Head of caudate nucleus (tissue), 42 donors: ENCODE data around the gene AFAP1L1.

Source experiments
- DNase-seq, 42 donors: peaks; one replicate each; pipeline versions ENCODE4 v3.0.0 to v3.0.0-alpha.2; 2020 to 2021; ENCODE audit warnings: mixed read lengths in 7 of 42
- intact Hi-C: fragments of 100-400 bp; cut with DNase I; formaldehyde crosslinking; loops from one replicate; pipeline ENCODE4 v1.15.0; 2022

AFAP1L1 gene

DNA sequence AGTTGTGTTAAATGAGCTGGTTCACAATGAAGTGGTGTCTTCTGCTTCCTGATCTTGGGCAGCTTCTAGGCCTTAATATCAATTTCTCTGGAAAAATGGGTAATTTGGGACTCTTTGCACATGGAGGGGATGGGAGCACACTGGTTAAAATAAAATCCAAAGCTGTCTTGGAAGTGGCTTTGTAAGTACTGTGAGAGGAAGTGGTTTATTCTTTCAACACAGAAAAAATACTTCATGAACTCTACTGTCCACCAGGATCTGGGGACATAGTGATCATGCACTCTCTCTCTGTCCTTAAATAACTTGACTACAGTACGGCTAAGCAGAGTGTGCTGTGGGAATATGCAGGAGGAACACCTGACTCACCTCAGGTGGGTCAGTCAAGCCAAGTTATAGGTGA is 88.6 kb downstream of the AFAP1L1 start:
- intact Hi-C loops: loop anchor here (10.0 kb wide), 1 partner anchor 215 kb away; no protein-coding TSS in a partner anchor
- DNase-seq: no peak

DNA sequence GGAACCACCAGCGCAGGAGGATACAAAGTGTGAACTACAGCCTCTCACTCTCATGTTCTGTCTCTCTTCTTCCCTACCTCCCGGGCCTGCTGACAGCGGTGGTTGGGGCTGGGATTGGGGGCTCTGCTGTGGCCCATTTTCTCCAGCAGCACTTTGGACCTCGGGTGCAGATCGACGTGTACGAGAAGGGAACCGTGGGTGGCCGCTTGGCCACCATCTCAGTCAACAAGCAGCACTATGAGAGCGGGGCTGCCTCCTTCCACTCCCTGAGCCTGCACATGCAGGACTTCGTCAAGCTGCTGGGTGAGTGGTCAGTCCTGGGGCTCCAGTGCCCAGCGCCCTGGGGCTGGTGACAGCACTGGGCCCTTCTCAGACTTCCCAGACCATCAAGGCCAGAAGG is 90.9 kb downstream of the AFAP1L1 start:
- intact Hi-C loops: loop anchor here (10.0 kb wide), 1 partner anchor 212 kb away; no protein-coding TSS in a partner anchor
- DNase-seq: no peak

DNA sequence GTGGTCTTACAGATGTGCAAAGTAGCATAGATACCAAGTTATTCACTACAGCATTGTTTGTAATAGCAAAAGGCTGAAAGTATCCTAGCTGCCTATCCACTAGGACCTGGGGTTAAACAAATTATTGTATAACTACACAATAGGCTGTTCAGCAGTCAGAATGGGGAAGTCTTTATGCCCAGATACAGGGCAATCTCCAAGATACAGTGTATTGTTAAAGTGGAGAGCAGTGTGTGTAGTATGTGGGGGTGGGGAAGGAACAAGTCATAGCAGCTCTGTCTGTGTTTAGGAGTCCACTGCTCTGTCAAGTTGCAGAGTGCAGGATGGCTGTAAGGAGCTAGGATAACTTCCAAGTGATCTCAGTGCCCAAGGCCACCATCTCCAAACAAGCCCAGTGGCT is 91.7 kb downstream of the AFAP1L1 start:
- no peak for DNase-seq
- intact Hi-C loops: loop anchor here (10.0 kb wide), 1 partner anchor 211 kb away; no protein-coding TSS in a partner anchor

DNA sequence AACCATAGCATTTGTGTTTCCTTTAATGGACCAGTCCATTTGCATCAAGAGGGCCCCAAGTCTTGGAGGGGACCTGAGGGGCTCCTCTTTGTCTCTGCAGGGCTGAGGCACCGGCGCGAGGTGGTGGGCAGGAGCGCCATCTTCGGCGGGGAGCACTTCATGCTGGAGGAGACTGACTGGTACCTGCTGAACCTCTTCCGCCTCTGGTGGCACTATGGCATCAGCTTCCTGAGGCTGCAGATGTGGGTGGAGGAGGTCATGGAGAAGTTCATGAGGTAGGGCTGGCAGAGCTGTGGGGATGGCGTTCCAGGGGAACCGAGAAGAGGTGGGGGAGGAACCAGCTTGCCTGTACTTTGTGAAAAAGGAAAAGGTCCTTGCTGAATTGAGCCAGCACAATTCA is 92.3 kb downstream of the AFAP1L1 start:
- intact Hi-C loops: loop anchor here (10.0 kb wide), 1 partner anchor 211 kb away; no protein-coding TSS in a partner anchor
- no peak for DNase-seq

DNA sequence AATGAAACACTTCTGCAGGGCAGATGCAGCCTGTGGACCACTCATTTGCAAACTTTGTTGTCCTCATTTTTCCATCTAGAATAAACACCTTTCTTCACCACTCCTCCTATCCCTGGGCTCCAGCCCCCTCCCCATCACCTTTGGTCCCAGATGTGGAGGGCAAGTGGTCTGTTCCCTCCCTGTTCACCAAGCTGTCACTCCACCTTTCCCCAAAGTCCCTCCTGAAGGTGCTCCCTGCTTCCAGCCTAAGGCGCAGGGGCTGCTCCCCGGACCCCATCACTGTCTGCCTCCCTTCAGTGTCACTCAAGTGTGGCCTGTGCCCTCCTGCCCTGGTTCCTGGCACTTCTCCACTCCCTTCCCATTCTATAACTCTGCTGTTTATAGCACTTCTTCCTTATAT is 93.1 kb downstream of the AFAP1L1 start:
- intact Hi-C loops: loop anchor here (10.0 kb wide), 1 partner anchor 210 kb away; no protein-coding TSS in a partner anchor

DNA sequence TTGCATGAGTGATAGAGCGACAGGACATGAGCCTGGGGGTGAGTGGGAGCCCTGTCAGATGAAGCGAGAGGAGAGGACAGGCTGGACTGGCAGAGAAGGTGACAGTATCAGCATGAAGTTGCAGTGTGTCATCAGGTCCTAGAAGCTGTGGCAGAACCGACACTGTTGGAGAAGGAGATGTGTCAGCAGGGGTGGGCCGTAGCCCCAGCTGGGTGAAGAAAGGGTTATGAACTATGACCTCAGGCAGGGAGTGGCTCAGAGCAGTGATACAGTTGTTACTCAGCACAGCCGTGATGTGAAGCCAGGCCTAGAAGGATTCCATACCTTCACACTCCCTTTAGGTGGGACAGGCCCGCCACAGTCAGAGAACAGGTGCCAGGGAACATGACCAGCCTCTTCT is 93.8 kb downstream of the AFAP1L1 start:
- no peak for DNase-seq
- intact Hi-C loops: loop anchor here (10.0 kb wide), 1 partner anchor 209 kb away; no protein-coding TSS in a partner anchor

More for the DNA sequence above, 93.1 kb downstream of the AFAP1L1 start:
- no peak for DNase-seq

DNA sequence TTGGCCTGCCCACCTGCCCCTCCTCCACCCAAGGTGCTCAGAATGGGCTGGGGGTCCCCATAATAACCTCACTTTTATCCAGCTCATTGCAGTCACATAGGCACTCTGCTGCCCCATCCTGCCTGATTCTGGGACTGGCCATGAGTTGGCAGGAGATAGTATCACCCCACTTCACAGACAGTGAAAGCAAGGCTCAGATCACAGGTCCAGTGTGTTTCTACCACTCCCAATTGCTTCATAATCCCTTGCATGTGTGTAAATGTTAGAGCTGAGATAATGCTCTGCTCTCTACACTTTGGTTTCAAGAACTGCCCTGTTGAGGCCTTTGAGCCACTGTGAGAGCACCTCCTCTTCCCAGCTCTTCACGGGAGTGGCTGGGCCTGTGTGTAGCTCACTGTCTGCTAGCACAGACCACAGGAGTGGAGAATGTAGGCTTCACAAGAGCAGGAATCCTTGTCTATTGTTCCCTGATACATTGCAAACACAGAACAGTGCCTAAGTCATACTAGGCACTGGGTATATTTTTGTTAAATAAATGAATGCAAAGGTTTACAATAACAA is 94.6 kb downstream of the AFAP1L1 start:
- intact Hi-C loops: loop anchor here (10.0 kb wide), 1 partner anchor 209 kb away; no protein-coding TSS in a partner anchor
- no peak for DNase-seq

DNA sequence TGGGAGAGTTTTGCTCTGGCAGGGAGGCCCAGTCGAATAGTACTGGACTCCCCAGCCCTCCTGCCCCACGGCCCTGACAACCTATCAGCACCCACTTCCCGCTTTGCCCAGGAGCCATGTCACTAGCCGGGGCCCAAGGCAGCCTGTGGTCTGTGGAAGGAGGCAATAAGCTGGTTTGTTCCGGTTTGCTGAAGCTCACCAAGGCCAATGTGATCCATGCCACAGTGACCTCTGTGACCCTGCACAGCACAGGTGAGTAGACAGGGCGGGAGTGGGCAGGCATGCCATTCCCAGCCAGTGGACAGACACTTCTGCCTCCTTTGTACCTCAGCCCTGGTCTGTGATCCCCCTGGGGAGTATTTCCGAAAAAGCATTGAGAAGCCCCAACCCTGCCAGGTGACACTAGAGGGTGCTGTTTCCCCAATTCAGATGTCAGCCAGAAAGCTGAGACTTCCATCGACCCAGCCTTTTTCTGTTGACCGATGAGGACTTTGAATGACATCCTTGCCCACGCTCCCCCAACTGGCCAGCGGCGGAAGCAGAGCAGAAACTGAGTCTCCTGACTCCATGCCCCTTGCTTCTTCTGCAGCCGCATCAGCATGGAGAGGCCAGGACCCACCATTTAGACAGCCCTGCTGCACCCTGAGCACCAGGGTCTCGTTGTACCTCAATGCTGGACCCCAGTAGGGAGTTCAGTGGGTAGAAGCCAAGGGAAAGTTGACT is 95.8 kb downstream of the AFAP1L1 start:
- intact Hi-C loops: loop anchor here (10.0 kb wide), 1 partner anchor 207 kb away; no protein-coding TSS in a partner anchor
- peak in 40 of 42 donors; percentile 23 to 80 (median 59) for DNase-seq

DNA sequence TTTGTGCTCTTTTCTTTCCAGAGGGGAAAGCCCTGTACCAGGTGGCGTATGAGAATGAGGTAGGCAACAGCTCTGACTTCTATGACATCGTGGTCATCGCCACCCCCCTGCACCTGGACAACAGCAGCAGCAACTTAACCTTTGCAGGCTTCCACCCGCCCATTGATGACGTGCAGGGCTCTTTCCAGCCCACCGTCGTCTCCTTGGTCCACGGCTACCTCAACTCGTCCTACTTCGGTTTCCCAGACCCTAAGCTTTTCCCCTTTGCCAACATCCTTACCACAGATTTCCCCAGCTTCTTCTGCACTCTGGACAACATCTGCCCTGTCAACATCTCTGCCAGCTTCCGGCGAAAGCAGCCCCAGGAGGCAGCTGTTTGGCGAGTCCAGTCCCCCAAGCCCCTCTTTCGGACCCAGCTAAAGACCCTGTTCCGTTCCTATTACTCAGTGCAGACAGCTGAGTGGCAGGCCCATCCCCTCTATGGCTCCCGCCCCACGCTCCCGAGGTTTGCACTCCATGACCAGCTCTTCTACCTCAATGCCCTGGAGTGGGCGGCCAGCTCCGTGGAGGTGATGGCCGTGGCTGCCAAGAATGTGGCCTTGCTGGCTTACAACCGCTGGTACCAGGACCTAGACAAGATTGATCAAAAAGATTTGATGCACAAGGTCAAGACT is 96.5 kb downstream of the AFAP1L1 start:
- no peak for DNase-seq
- intact Hi-C loops: loop anchor here (10.0 kb wide), 1 partner anchor 207 kb away; no protein-coding TSS in a partner anchor

DNA sequence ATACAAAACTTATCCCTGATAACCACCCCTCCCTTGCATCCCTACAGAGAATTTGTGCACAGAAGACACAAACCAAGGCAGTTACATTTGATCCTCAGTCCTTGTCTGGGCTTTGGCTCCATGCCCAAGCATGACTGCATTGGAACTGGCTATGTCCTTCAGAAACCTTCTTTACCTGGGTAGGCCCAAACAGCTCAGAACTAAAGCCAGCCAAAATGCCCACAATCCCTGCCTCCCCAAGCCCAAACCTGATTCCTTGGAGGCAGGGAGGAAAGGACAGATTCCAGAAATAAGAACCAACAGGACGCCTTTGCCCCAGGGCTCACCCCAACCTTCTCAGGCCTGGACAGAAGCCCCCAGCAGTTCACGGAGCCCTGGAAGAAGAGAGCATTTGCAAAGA is 99.2 kb downstream of the AFAP1L1 start:
- peak in 1 of 42 donors; percentile 34 for DNase-seq
- intact Hi-C loops: loop anchor here (10.0 kb wide), 1 partner anchor 56 kb away; no protein-coding TSS in a partner anchor

DNA sequence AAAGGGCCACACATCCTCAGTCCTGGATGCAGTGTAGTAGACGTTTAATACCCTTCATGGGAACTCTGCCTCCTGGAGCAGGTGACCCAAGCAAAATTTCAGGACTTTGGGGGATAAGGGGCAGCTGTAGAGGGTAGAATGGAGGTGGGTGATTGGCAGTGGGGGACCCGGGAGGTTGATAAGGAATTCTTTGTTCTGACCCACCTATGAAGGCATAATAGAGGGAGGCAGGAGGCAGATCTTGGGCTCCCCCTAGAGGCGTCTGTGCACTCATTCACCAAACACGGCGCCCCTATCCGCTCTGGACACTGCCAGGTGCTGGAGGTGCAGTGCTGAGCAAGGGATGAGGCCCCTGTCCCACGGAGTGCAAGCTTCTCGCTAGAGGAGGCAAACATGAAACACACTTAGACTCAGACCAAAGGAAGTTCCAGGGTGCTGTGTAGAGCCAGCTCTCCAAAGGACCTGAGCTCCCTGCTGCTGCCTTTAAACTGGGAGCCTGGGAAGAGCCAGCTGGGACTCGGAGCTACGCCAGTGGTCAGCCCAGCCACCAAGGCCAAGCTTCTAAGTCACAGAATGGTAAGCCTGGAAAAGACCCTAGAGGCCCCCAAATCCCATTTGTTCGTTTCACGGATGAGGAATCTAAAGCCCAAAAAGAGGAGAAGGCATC is 99.8 kb downstream of the AFAP1L1 start:
- intact Hi-C loops: loop anchor here (10.0 kb wide), 1 partner anchor 57 kb away; no protein-coding TSS in a partner anchor
- peak in 41 of 42 donors; percentile 32 to 84 (median 64) for DNase-seq

DNA sequence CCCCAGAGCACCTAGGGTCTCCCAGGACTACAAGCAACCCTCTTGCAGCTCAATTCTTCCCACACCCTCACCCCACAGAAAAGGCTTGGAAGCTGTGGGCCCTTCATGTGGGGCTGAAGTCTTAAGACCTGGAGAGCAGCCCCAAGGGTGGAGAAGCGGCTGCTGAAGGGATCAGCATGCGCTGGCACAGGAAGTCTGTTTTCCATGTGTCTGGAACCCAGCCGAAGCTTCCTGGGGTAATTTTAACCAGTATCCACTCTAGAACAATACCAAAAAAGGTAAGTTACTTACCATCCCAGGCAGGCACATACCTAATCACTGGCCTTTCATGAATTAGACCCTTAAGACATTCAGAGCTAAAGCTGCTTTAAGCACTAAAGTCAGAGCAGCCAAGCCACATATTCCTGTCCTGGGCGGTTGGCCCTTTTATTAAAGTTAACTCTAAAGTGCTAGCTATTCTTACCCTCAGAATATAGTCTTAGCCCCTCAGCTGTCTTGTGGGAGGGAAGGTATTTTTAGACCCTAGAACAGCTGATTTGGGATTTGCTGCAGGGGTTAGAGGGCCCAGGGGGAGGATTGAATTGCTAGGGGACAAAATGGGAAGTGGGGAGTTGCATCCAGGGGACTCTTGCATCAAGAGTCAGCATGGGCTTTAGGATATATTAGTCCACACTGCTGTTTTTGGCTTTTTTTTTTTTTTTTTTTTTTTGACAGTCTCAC is 100.6 kb downstream of the AFAP1L1 start:
- no peak for DNase-seq
- intact Hi-C loops: loop anchor here (10.0 kb wide), 1 partner anchor 57 kb away; no protein-coding TSS in a partner anchor

DNA sequence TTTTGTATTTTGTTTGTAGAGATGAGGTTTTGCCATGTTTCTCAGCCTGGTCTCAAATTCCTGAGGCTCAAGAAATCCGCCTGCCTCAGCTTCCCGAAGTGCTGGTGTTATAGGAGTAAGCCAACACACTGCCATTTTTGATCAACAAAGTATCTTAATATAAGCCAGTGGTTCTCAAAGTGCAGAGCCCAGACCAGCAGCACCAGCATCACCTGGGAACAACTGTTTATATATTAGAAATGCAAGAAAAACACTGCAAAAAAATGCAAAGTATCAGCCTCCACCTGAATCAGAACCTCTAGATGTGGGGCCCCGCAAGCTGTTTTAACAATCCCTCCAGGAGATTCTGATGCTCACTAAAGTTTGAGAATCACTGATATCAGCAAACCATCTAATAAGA is 101.3 kb downstream of the AFAP1L1 start:
- intact Hi-C loops: loop anchor here (10.0 kb wide), 1 partner anchor 58 kb away; no protein-coding TSS in a partner anchor
- no peak for DNase-seq

DNA sequence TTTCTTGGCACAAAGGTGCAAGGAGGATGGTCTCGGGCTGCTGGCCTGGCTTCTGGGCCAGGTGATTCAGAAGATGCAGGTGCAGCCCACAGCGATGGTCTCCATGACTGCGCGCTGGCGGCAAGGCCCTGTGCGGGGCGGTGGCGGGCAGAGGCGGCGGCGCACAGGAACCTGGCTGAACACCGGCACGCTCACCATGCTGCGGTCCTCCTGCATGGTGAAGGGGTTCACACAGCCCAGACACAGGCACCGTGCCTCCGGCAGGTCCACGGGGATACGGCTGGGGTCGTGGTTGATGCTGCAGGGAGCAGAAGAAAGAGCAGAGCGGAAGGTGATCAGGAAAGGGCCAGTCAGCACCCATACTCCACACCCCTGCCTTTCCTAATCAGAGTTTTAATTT is 102.6 kb downstream of the AFAP1L1 start:
- intact Hi-C loops: loop anchor here (10.0 kb wide), 1 partner anchor 60 kb away; no protein-coding TSS in a partner anchor

DNA sequence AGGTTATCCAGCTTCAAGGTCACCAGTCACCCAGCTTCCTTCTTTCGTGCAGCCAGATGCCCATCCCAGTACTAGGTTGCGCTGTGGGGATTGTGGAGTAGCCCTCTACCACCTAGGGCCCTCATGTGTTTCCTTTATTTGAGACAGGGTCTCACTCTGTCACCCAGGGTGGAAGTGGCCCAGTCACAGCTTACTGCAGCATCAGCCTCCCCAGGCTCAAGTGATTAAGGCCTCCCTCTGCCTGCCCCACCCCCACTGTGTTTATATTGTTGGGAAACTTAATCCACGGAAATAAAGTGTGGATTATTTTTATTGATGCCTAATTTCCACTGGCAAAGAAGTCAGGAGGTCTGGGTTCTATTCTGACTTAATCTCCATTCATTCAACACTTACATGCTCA is 103.1 kb downstream of the AFAP1L1 start:
- intact Hi-C loops: loop anchor here (10.0 kb wide), 1 partner anchor 60 kb away; no protein-coding TSS in a partner anchor

More for the DNA sequence above, 102.6 kb downstream of the AFAP1L1 start:
- DNase-seq: no peak

DNA sequence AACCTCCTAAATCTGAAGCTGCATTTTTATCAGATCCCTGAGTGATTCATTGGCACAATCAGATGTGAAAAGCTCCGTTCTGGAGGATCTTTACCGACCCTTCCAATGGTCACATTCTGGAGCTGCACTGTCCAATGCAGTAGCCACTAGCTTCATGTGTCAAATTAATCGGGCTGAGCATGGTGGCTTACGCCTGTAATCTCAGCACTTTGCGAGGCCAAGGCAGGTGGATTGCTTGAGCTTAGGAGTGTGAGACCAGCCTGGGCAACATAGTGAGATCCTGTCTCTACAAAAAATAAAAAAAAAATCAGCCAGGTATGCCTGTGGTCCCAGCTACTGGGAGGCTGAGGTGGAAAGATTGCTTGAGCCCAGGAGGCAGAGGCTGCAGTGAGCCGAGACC is 103.8 kb downstream of the AFAP1L1 start:
- intact Hi-C loops: loop anchor here (10.0 kb wide), 1 partner anchor 61 kb away; no protein-coding TSS in a partner anchor
- no peak for DNase-seq

More for the DNA sequence above, 103.1 kb downstream of the AFAP1L1 start:
- DNase-seq: no peak

DNA sequence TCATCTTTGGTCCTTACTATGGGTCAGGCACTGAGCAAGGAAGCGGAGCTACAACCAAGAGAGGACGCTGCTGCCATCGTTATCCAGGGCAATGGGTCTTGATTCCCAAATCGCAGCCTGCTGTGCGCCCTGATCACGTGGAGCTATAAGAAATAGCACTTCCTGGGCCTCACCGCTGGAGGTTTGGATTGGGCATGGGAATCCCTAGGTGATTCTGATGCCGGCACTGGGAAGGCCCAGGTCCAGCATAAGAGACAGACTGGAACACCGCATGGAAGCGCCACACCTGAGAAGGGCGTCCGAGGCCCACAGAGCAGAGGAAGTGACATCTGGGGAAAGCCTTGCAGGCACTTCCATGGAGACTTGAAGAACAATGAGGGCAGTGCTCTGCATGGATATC is 104.4 kb downstream of the AFAP1L1 start:
- DNase-seq: no peak
- intact Hi-C loops: loop anchor here (10.0 kb wide), 1 partner anchor 61 kb away; no protein-coding TSS in a partner anchor
